Upper lobe of left lung (tissue), 4 donors: Measurements from ENCODE around the gene RNF123.

Source experiments
- POLR2A ChIP-seq, 4 donors: fragments of 450-650 bp; IDR thresholded peaks; one replicate each; pipeline ENCODE4 v1.5.1; 2016 to 2017; ENCODE audit warnings: antibody characterized with exemption in 4 of 4, mild to moderate bottlenecking in 2 of 4
- TF ChIP-seq, protein P1 (sequence below), 6 experiments: fragments of 450-650 bp in 4 of 6; fragments of 200-600 bp in 2 of 6; sonication (generic) in 2 of 6; IDR thresholded peaks; one replicate each; pipeline ENCODE4 v1.5.1; 2016 to 2019; ENCODE audit warnings: antibody characterized with exemption in 6 of 6

DNA sequence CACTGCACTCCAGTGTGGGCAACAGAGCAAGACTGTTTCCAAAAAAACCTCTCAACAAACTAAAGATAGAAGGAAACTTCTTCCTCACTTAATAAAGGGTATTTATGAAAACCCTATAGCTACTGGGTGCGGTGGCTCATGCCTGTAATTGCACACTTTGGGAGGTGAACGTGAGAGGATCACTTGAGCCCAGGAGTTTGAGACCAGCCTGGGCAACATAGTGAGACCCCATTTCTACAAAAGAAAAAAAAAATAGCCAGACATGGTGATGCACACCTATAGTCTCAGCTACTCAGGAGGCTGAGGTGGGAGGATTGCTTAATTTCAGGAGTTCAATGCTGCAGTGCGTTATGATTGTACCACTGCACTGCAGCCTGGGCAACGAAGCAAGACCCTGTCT, 74.6 kb downstream of the RNF123 start:
- no peak for TF ChIP-seq POLR2A (IDR thresholded peaks at IDR 0.05)
- TF ChIP-seq, protein P1, sequence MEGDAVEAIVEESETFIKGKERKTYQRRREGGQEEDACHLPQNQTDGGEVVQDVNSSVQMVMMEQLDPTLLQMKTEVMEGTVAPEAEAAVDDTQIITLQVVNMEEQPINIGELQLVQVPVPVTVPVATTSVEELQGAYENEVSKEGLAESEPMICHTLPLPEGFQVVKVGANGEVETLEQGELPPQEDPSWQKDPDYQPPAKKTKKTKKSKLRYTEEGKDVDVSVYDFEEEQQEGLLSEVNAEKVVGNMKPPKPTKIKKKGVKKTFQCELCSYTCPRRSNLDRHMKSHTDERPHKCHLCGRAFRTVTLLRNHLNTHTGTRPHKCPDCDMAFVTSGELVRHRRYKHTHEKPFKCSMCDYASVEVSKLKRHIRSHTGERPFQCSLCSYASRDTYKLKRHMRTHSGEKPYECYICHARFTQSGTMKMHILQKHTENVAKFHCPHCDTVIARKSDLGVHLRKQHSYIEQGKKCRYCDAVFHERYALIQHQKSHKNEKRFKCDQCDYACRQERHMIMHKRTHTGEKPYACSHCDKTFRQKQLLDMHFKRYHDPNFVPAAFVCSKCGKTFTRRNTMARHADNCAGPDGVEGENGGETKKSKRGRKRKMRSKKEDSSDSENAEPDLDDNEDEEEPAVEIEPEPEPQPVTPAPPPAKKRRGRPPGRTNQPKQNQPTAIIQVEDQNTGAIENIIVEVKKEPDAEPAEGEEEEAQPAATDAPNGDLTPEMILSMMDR (IDR thresholded peaks at IDR 0.05): no peak
